Uterus (tissue), 4 donors: ENCODE measurements around the gene ZBTB46. TPM values are rescaled to one million over a fixed set of nuclear protein-coding genes. Genes with fewer than 3 reads are reported as not detected.
"Not testable (repeated sequence)": the region's sequence is repeated elsewhere in the genome, so short reads cannot be mapped to it uniquely, and the experiment has no call there.

Experiments used
- DNase-seq, 2 donors: peaks; one replicate each; pipeline ENCODE4 v3.0.0-alpha.2; 2019 to 2020
- H3K27ac ChIP-seq, 2 donors: fragments of 200-600 bp; sonication (generic); 1 replicate in 1 of 2; 2 replicates in 1 of 2; pipeline ENCODE4 v1.5.1; 2016 to 2018
- H3K27me3 ChIP-seq, 2 donors: fragments of 200-600 bp; sonication (generic); one replicate each; pipeline ENCODE4 v1.5.1; 2018 to 2019; ENCODE audit warnings: control low read depth in 1 of 2
- H3K36me3 ChIP-seq, 2 donors: fragments of 200-600 bp; sonication (generic); one replicate each; pipeline ENCODE4 v1.5.1; 2019; ENCODE audit warnings: control low read depth in 1 of 2
- H3K4me1 ChIP-seq, 2 donors: fragments of 200-600 bp; sonication (generic); one replicate each; pipeline ENCODE4 v1.5.1; 2018 to 2019; ENCODE audit warnings: control low read depth in 1 of 2
- H3K4me3 ChIP-seq, 2 donors: fragments of 200-600 bp; sonication (generic); 1 replicate in 1 of 2; 2 replicates in 1 of 2; pipeline ENCODE4 v1.5.1; 2018 to 2019; ENCODE audit warnings: mild to moderate bottlenecking in 1 of 2
- H3K9me3 ChIP-seq, 2 donors: fragments of 200-600 bp; sonication (generic); one replicate each; pipeline ENCODE4 v1.5.1; 2019; ENCODE audit warnings: control low read depth in 1 of 2
- CTCF ChIP-seq, 4 experiments: fragments of 200-600 bp in 2 of 4; fragments of 450-650 bp in 2 of 4; sonication (generic) in 2 of 4; IDR thresholded peaks; one replicate each; pipeline ENCODE4 v1.5.1; 2016 to 2019; ENCODE audit warnings: antibody characterized with exemption in 4 of 4, mild to moderate bottlenecking in 2 of 4, moderate library complexity in 1 of 4
- POLR2A ChIP-seq, 2 donors: fragments of 450-650 bp; IDR thresholded peaks; one replicate each; pipeline ENCODE4 v1.6.1; 2016; ENCODE audit warnings: antibody characterized with exemption in 2 of 2, mild to moderate bottlenecking in 1 of 2, moderate library complexity in 1 of 2
- intact Hi-C: fragments of 100-400 bp; cut with DNase I; formaldehyde crosslinking; loops from one replicate; pipeline ENCODE4 v1.15.1; 2023; ENCODE audit warnings: low total_unique reads
- total RNA-seq, 4 donors: library from RNA; depleted of rRNA in 3 of 4; stranded (reverse); fragments of >200 nt in 3 of 4; gene quantifications; one replicate each; pipeline versions ENCODE4 v1.1.0 to v1.2.4, GENCODE V29; 2014 to 2023
- donor health status: DM: yes; HTN: yes; CAD: no.

The ZBTB46 gene
- total RNA-seq, 4 donors from 2014 or later = 5.0 to 62.8 (median 38.8) TPM

GRCh38 chr20:63731410-63731809, 99.7 kb downstream of the ZBTB46 start:
- Histone ChIP-seq H3K27ac (no peak overlapping the region), H3K4me3 (no peak overlapping the region), H3K27me3 (no peaks in the 10 kb centered on the region), H3K36me3 (no peaks in the 10 kb centered on the region), H3K9me3 (no peaks in the 10 kb centered on the region), H3K4me1 (no peaks in the 10 kb centered on the region)
- intact Hi-C loops = no loop called here
- TF ChIP-seq CTCF (IDR thresholded peaks at IDR 0.05) (no peak), POLR2A (IDR thresholded peaks at IDR 0.05) (no peak)
- DNase-seq = no peak

GRCh38 chr20:63730189-63730733, 100.8 kb downstream of the ZBTB46 start:
- H3K36me3 ChIP-seq, H3K27me3 ChIP-seq, H3K27ac ChIP-seq, H3K9me3 ChIP-seq, H3K4me3 ChIP-seq, DNase-seq, H3K4me1 ChIP-seq, intact Hi-C loops: not testable (repeated sequence)

- H3K36me3 ChIP-seq, H3K27me3 ChIP-seq: not testable (repeated sequence)
Observed at GRCh38 chr20:63722967-63723622, 108.0 kb downstream of the ZBTB46 start.

GRCh38 chr20:63718996-63719395, 112.1 kb downstream of the ZBTB46 start:
- no peaks in the 10 kb centered on the region for H3K36me3 ChIP-seq
- no peak overlapping the region for H3K27ac ChIP-seq
- H3K27me3 ChIP-seq = no peaks in the 10 kb centered on the region
- no peak overlapping the region for H3K4me3 ChIP-seq
- peaks cover 0 to 21% of the 10 kb centered on the region in 2 donors for H3K9me3 ChIP-seq
- DNase-seq = no peak
- no peaks in the 10 kb centered on the region for H3K4me1 ChIP-seq
- TF ChIP-seq POLR2A (IDR thresholded peaks at IDR 0.05) (no peak), CTCF (IDR thresholded peaks at IDR 0.05) (no peak)
- intact Hi-C loops = no loop called here

More at GRCh38 chr20:63722967-63723622, 108.0 kb downstream of the ZBTB46 start:
- H3K9me3 ChIP-seq = peaks cover 0 to 24% of the 10 kb centered on the region in 2 donors
- intact Hi-C loops, H3K27ac ChIP-seq, DNase-seq, H3K4me3 ChIP-seq, H3K4me1 ChIP-seq: not testable (repeated sequence)

- H3K9me3 ChIP-seq = peaks cover 0 to 21% of the 10 kb centered on the region in 2 donors
- intact Hi-C loops = no loop called here
- no peaks in the 10 kb centered on the region for H3K27me3 ChIP-seq
- no peaks in the 10 kb centered on the region for H3K36me3 ChIP-seq
- TF ChIP-seq POLR2A (IDR thresholded peaks at IDR 0.05) (no peak), CTCF (IDR thresholded peaks at IDR 0.05) (no peak)
- H3K4me3 ChIP-seq = no peak overlapping the region
- no peak for DNase-seq
- H3K4me1 ChIP-seq = no peaks in the 10 kb centered on the region
- H3K27ac ChIP-seq = no peak overlapping the region
Observed at GRCh38 chr20:63714858-63715257, 116.2 kb downstream of the ZBTB46 start.

- no peak for DNase-seq
- H3K9me3 ChIP-seq = peaks cover 0 to 8% of the 10 kb centered on the region in 2 donors
- H3K27me3 ChIP-seq = no peaks in the 10 kb centered on the region
- H3K4me1 ChIP-seq = peaks cover 6 to 8% of the 10 kb centered on the region in 2 donors
- H3K4me3 ChIP-seq = no peak overlapping the region
- intact Hi-C loops = no loop called here
- no peak overlapping the region for H3K27ac ChIP-seq
- H3K36me3 ChIP-seq = no peaks in the 10 kb centered on the region
- TF ChIP-seq POLR2A (IDR thresholded peaks at IDR 0.05) (no peak), CTCF (IDR thresholded peaks at IDR 0.05) (no peak)
Observed at GRCh38 chr20:63712191-63712590, 118.9 kb downstream of the ZBTB46 start.
